Daoy (cell line): Measurements from ENCODE around the gene RAPGEF1. TPM values are rescaled to one million over a fixed set of nuclear protein-coding genes. Genes with fewer than 3 reads are reported as not detected.

Experiments
- DNase-seq: peaks from one replicate; pipeline ENCODE4 v3.0.0-alpha.2; 2015; ENCODE audit warnings: low read depth
- total RNA-seq: library from RNA; depleted of rRNA; stranded (reverse); fragments of >200 nt; shearing (Covaris generic); gene quantifications from 2 replicates; pipeline ENCODE4 v1.2.3, GENCODE V29; 2014

The RAPGEF1 gene
- total RNA-seq, 1 experiment from 2014 or later, result 34.2 TPM

- DNase-seq, result no peak
Measured at GRCh38 chr9:131650254-131650653, 89.6 kb downstream of the RAPGEF1 start.

DNA sequence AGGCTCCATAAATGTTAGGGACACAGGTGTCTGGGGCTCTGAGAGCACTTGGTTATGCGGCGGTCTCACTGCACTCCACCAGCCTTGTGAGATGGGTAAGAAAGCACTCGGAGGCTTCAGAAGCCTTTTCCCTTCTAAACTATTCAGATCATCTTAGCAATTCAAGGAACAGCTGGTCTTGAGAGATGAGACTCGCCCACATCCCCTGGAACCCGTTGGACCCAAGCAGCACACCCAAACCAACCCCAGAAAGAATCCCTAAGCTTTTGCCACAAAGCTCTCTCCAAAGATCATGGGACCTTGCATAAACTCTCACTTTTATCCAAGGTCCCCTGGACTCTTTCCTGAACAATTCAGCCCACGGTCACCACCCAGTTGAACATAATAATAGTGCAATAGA is 90.2 kb downstream of the RAPGEF1 start:
- DNase-seq, result no peak

DNA sequence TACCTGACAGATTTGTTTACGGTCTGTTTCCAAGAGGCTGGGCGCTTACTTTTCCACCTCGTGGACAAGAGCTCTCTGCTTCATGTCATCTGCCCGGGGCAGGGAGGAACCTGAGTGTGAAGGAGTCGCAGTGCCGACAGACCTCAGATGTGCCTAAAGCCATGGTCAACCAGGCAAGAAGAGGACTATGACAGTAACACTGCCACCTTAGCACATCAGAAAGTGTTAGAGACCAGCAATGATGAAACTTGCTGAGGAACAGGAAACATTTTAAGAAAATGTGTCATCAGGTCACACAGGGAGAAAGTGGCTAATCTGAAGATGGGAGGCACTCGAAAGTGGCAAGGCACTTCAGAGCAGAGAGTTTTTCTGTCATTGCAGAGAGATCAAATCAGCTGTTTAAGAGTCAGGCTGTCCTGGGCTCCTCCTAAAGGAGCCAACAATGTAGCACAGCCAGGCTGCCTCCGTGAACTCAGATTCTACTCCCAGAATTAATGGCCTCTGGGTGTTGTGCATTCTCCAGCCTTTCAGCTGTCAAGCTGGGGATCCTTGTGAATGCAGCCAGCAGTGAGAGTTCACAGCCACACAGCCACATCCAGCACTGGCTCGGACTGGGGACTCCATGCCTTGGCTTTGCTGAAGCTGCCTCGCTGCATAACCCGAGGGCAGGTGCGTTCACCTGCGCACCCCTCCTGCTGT is 94.6 kb downstream of the RAPGEF1 start:
- no peak for DNase-seq

- no peak for DNase-seq
Measured at GRCh38 chr9:131642496-131643083, 97.3 kb downstream of the RAPGEF1 start.

DNA sequence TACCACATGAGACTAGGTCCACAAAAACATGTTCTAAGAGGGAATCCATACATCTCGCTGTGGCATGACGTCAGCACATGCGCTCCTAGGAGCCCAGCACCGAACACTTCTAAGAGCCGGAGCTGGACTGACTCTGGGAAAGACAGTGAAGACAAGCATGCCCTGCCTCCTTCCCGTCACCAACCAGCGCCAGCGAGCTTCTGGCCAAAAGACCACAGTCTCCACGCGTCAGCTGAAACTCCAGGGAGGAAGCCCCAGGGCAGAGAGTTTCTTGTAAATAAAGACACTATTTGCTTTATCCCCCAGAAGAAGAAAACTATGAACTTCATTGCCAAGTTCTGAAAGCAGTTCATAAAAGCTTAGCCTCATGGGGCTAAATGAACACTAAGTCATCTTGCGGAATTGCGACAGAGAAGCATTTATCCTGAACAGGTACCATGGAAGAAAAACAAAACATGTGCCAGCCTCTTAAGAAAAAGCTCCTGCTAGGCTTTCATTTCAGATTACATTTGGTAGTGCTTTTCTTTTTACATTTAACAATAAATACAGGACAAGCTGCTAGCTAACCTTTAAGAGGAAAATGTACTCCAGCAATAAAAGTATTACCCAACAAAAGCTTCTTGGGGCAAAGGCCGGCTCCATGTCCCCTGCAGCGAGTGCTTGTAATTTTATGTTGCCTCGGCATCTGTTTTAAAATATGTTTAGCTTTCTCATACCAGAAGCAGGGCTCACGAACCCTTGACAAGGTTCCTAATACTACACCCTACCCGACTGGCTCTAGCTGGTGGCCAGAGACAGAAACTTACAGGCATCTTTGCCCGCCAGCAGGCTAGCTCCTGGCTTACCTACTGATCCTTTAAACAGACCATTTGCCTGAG is 98.0 kb downstream of the RAPGEF1 start:
- DNase-seq, result no peak

DNA sequence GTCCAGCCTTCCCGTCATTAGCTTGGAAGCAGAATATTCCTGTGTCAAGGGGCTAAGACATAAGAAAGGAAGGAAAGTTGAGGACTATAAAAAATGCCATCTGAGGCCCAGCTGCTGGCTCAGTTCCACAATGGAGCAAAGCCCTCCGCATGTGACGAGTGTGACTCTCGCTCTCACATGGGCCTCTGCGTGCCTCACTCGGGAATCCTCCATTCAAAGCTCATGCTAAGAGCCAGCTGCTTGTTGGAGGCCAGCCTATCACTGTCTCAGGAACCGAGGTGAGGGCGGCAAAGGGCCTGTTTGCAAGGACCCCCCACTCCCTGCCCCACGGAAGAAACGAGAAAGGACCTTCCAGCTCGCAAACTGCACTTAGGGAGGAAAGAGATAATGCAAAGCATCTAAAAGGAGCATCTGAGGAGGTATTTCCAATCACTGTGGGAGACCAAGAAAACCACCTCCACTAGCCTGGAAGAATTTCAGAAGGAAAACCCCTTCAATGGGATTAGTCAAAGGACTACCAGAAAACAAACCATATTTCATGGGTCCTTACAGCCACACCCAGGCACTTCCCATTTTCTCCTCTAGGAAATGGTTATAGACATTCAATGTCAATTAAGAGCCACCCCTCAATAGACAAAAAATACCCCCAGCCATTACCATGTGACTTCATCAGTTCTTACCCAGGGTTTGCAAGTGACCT is 99.3 kb downstream of the RAPGEF1 start:
- DNase-seq, result peak; percentile 75

DNA sequence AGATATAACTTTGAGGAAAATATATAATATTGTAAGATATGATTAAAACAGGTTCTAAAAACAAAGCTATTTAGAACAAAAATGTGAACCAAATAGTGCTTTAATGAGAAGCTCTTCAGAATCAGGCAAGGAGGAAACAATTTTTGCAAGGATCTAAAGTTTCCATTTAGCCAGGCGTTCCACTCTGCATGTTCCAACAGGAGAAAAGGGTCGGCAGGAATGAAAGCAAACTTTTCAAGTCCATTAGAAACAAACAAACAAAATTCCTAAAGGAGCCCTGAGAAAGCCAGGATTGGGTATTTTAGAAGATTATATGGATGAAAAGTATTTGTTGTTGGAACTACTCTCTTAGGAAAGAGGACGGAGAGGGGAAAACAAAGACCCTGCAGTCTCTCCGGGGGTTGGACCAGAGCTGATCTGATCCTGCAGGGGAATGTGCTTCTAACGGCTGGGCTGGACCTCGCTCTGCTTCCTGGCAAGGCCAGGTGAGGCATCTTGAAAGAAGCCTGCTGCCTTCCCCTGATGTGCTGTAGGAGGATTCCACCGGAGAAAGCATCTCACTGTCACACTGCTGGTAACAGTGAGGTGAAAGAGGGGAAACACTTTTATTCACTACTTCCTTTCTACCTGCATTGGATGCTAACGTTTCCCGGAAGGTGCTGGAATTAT is 100.0 kb downstream of the RAPGEF1 start:
- no peak for DNase-seq

DNA sequence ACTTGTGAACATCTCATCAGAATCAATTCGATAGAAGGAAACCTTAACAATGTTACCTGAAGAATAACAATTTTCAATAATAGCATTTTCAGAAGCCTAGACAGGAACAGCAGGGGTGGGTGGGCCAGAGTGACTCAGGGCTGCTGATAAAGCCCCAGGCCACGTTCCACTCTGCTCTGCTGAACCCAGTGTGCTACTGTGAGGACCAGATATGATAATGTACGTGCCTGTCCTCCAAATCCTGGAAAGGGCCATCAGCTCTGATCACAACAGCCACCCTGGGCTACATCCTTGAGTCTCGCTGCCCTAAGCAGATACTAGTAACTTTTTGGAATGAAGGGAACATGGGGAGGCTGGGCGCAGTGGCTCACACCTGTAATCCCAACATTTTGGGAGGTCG is 103.3 kb downstream of the RAPGEF1 start:
- no peak for DNase-seq

- DNase-seq, result no peak
Measured at GRCh38 chr9:131635892-131636291, 104.0 kb downstream of the RAPGEF1 start.

- DNase-seq, result peak; percentile 99
Measured at GRCh38 chr9:131635285-131635684, 104.6 kb downstream of the RAPGEF1 start.

- peak; percentile 44 for DNase-seq
Measured at GRCh38 chr9:131633491-131634031, 106.3 kb downstream of the RAPGEF1 start.

GRCh38 chr9:131631306-131631705 is 108.6 kb downstream of the RAPGEF1 start:
- DNase-seq, result no peak

GRCh38 chr9:131630205-131630831 is 109.6 kb downstream of the RAPGEF1 start:
- no peak for DNase-seq

GRCh38 chr9:131629825-131630204 is 110.1 kb downstream of the RAPGEF1 start:
- no peak for DNase-seq

DNA sequence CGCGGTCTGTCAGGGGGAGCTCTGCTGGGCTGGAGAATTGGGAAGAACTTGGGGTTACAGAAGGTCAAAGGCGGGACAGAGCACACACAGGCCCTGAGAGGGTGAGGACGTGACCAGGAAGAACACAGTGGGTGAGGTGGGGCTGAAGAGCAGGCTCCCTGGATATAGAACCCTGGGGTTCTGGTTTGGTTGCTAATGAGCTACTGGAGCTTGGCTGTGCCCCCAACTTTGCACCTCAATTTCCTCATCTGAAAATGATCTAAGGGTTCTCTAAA is 110.7 kb downstream of the RAPGEF1 start:
- DNase-seq, result no peak

GRCh38 chr9:131628459-131629225 is 111.2 kb downstream of the RAPGEF1 start:
- no peak for DNase-seq

GRCh38 chr9:131627648-131628458 is 112.0 kb downstream of the RAPGEF1 start:
- peak; percentile 83 for DNase-seq

DNA sequence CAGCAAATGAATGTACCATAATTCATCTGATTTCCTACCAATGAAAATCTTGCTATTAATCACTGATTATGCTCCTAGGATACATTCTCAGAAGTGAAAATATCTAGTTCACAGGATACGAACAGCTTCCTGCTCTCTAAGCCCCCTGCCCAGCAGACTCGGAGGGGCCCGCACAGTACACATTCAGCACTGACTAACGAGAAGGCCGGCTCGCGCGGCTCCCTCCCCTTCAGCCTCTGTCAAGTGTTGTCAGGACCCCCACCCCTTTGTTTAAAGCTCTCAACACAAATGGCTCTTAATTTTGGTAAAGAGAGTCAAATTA is 112.6 kb downstream of the RAPGEF1 start:
- DNase-seq, result no peak
